ENCODE measurements around the gene SEPTIN5.

The SEPTIN5 gene

DNA sequence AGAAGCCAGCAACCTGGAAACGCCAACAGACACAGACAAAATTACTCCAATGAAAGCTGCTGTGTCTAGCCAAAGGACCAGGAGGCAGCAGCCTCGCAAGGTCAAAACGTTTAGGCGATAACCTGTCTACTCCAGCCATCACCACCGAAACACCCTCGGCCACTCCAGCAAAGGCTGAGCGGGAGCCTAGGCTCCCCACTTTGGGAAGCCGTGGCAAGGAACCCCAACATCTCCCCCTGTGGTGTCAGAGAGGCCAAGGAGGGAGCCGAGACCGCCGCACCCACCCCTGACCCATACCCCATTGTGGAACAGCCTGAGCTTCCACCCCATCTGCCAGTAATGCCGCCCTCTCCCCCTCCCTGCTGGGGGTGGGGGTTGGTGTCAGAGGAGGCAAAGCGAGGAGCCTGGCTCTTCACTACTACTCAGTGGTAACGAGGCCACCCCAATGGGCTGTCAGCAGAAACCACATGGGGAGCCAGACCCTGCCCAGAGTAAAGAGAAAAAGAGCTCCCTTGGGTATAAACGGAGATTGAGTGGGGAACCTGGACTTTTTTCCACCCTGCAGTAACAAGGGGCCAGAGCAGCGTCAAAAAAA is 33.9 kb upstream of the SEPTIN5 start:
- TF ChIP-seq, protein P1, sequence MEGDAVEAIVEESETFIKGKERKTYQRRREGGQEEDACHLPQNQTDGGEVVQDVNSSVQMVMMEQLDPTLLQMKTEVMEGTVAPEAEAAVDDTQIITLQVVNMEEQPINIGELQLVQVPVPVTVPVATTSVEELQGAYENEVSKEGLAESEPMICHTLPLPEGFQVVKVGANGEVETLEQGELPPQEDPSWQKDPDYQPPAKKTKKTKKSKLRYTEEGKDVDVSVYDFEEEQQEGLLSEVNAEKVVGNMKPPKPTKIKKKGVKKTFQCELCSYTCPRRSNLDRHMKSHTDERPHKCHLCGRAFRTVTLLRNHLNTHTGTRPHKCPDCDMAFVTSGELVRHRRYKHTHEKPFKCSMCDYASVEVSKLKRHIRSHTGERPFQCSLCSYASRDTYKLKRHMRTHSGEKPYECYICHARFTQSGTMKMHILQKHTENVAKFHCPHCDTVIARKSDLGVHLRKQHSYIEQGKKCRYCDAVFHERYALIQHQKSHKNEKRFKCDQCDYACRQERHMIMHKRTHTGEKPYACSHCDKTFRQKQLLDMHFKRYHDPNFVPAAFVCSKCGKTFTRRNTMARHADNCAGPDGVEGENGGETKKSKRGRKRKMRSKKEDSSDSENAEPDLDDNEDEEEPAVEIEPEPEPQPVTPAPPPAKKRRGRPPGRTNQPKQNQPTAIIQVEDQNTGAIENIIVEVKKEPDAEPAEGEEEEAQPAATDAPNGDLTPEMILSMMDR (IDR thresholded peaks at IDR 0.05; ENCODE audit: insufficient read depth, low read length, poor library complexity, severe bottlenecking) = no peak
- TF ChIP-seq EZH2phosphoT487 (conservative IDR thresholded peaks at IDR 0.05; ENCODE audit: low read length) = no peak
- Histone ChIP-seq H3K36me3 (ENCODE audit: low read length) (no peaks in the 10 kb centered on the region), H4K20me1 (ENCODE audit: low read depth, low read length) (no peaks in the 10 kb centered on the region), H3K79me2 (ENCODE audit: insufficient read depth, low read length) (no peaks in the 10 kb centered on the region), H3K9me3 (ENCODE audit: insufficient read depth, low read length) (no peaks in the 10 kb centered on the region), H3K9ac (ENCODE audit: low read length) (no peak overlapping the region), H3K9me2 (replicated peaks; ENCODE audit: insufficient read depth, low read length) (no peaks in the 10 kb centered on the region), H3K4me3 (ENCODE audit: insufficient read depth, low read length, poor library complexity, severe bottlenecking) (no peak overlapping the region), H2AFZ (ENCODE audit: low read depth, low read length, severe bottlenecking) (no peak overlapping the region), H3K27me3 (ENCODE audit: low read length) (no peaks in the 10 kb centered on the region), H3K27ac (ENCODE audit: low read depth, low read length) (no peak overlapping the region), H3K4me2 (ENCODE audit: low read depth, low read length, poor library complexity, severe bottlenecking) (no peak overlapping the region), H3F3A (ENCODE audit: insufficient read depth) (no peaks in the 10 kb centered on the region)

DNA sequence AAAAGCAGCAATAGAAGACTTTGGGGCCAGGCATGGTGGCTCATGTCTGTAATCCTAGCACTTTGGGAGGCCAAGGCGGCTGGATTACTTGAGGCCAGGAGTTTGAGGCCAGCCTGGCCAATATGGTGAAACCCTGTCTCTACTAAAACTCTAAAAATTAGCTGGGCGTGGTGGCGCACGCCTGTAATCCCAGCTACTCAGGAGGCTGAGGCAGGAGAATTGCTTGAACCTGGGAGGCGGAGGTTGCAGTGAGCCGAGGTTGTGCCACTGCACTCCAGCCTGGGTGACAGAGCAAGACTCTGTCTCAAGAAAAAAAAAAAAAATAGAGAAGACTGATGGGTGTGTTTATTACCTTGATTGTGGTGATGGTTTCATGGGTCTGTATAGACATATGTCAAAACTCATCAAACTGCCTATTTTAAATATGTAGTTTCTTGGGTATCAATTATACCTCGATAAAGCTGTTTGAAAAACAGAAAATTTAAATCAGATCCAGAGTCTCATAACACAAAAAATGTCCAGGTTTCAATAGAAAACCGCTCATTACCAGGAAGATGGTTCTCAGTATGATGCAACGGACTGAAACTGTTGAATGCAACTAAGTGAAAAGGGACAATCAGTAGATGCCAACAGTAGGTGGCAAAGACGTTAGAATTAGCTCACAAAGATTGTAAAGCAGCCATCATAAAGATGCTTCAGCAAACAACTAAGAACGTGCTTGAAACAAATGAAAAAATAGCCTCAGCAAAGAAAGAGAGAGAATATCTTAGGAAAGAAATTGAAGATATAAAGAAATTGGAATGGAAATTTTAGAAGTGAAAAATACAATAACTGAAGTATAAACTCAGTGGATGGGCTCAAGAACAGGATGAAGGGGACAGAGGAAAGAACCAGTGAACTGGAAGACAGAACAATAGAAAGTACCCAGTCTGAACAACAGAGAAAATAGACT is 33.1 kb upstream of the SEPTIN5 start:
- Histone ChIP-seq H3K4me3 (ENCODE audit: insufficient read depth, low read length, poor library complexity, severe bottlenecking) (no peak overlapping the region), H3K9me3 (ENCODE audit: insufficient read depth, low read length) (no peaks in the 10 kb centered on the region), H3F3A (ENCODE audit: insufficient read depth) (no peaks in the 10 kb centered on the region), H3K27ac (ENCODE audit: low read depth, low read length) (no peak overlapping the region), H3K4me2 (ENCODE audit: low read depth, low read length, poor library complexity, severe bottlenecking) (no peak overlapping the region), H3K9me2 (replicated peaks; ENCODE audit: insufficient read depth, low read length) (no peaks in the 10 kb centered on the region), H4K20me1 (ENCODE audit: low read depth, low read length) (no peaks in the 10 kb centered on the region), H2AFZ (ENCODE audit: low read depth, low read length, severe bottlenecking) (no peak overlapping the region), H3K27me3 (ENCODE audit: low read length) (no peaks in the 10 kb centered on the region), H3K79me2 (ENCODE audit: insufficient read depth, low read length) (no peaks in the 10 kb centered on the region), H3K36me3 (ENCODE audit: low read length) (no peaks in the 10 kb centered on the region), H3K9ac (ENCODE audit: low read length) (no peak overlapping the region)
- no peak for TF ChIP-seq EZH2phosphoT487 (conservative IDR thresholded peaks at IDR 0.05; ENCODE audit: low read length)
- TF ChIP-seq, protein P1 (IDR thresholded peaks at IDR 0.05; ENCODE audit: insufficient read depth, low read length, poor library complexity, severe bottlenecking) = no peak

DNA sequence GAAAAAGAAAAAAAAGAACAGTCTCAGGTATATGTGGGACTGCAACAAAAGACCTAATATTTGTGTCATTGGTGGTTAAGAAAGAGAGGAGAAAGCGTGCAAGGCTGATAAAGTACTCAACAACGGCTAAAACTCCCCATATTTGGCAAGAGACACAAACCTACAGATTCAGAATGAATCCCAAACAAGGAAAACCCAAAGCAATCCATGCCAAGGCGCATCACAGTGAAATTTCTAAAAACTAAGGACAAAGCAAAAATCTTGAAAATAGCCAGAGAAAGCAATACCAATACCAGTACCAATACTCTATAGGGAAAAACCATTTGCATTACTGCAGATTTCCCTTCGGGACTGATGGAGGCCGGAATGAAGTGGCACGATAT is 32.4 kb upstream of the SEPTIN5 start:
- no peak overlapping the region for H3K4me3 ChIP-seq (ENCODE audit: insufficient read depth, low read length, poor library complexity, severe bottlenecking)
- no peaks in the 10 kb centered on the region for H3K9me3 ChIP-seq (ENCODE audit: insufficient read depth, low read length)
- no peaks in the 10 kb centered on the region for H3F3A ChIP-seq (ENCODE audit: insufficient read depth)
- H3K36me3 ChIP-seq (ENCODE audit: low read length) = no peaks in the 10 kb centered on the region
- TF ChIP-seq, protein P1 (IDR thresholded peaks at IDR 0.05; ENCODE audit: insufficient read depth, low read length, poor library complexity, severe bottlenecking) = no peak
- TF ChIP-seq EZH2phosphoT487 (conservative IDR thresholded peaks at IDR 0.05; ENCODE audit: low read length) = no peak
- no peak overlapping the region for H3K9ac ChIP-seq (ENCODE audit: low read length)
- no peaks in the 10 kb centered on the region for H3K27me3 ChIP-seq (ENCODE audit: low read length)
- no peaks in the 10 kb centered on the region for H4K20me1 ChIP-seq (ENCODE audit: low read depth, low read length)
- no peaks in the 10 kb centered on the region for H3K79me2 ChIP-seq (ENCODE audit: insufficient read depth, low read length)
- no peak overlapping the region for H2AFZ ChIP-seq (ENCODE audit: low read depth, low read length, severe bottlenecking)
- no peaks in the 10 kb centered on the region for H3K9me2 ChIP-seq (replicated peaks; ENCODE audit: insufficient read depth, low read length)
- H3K4me2 ChIP-seq (ENCODE audit: low read depth, low read length, poor library complexity, severe bottlenecking) = no peak overlapping the region
- no peak overlapping the region for H3K27ac ChIP-seq (ENCODE audit: low read depth, low read length)

Measured in SU-DHL-6 (cell line).